SK-N-SH (cell line): ENCODE measurements around the gene FA2H. TPM values are rescaled to one million over a fixed set of nuclear protein-coding genes. Genes with fewer than 3 reads are reported as not detected.

Experiments used
- CTCF ChIA-PET: fragments of 300-600, 350-600 bp; formaldehyde crosslinking; extraction: SDS; loops from one replicate; lab custom pipeline; 2021; lab: Yijun Ruan, JAX
- POLR2A ChIA-PET: fragments of 350-600 bp; sonication (Branson Sonifier 250); formaldehyde crosslinking; extraction: SDS; loops from one replicate; lab custom pipeline; 2020; ENCODE audit warnings: antibody characterized with exemption, inconsistent platforms; lab: Yijun Ruan, JAX
- DNase-seq: peaks from one replicate; pipeline ENCODE4 v3.0.0; 2012
- H2AFZ ChIP-seq: fragments of 200-600 bp; sonication (generic); 2 replicates; pipeline ENCODE4 v1.8.1; 2016; ENCODE audit warnings: antibody characterized with exemption, mild to moderate bottlenecking, low read depth
- H3F3A ChIP-seq: fragments of 200-600 bp; sonication (generic); replicated peaks from 2 replicates; pipeline ENCODE3; 2016; ENCODE audit warnings: antibody characterized with exemption, mild to moderate bottlenecking; ENCODE audit not compliant: insufficient read depth
- H3K27ac ChIP-seq, 2 experiments: fragments of 200-500 bp in 1 of 2; fragments of 200-600 bp in 1 of 2; sonication (Bioruptor generic) in 1 of 2; sonication (generic), shearing (Covaris generic) in 1 of 2; 2 replicates each; pipeline versions ENCODE4 v1.5.1 to v1.6.1; 2014 to 2016; ENCODE audit warnings: low read depth in 2 of 2, inconsistent platforms in 1 of 2, low read length in 1 of 2, mild to moderate bottlenecking in 1 of 2, mixed read lengths in 1 of 2
- H3K27me3 ChIP-seq: fragments of 200-600 bp; sonication (generic), shearing (Covaris generic); 2 replicates; pipeline ENCODE4 v1.6.1; 2016; ENCODE audit warnings: mixed run types; ENCODE audit not compliant: insufficient read depth
- H3K36me3 ChIP-seq, 2 experiments: fragments of 200-500 bp in 1 of 2; fragments of 200-600 bp in 1 of 2; sonication (Bioruptor generic) in 1 of 2; sonication (generic) in 1 of 2; replicated peaks in 1 of 2; 2 replicates each; pipeline versions ENCODE3 to v1.5.1; 2014 to 2016; ENCODE audit warnings: low read length in 1 of 2, mild to moderate bottlenecking in 1 of 2; ENCODE audit not compliant: insufficient read depth in 2 of 2, control insufficient read depth in 1 of 2
- H3K4me1 ChIP-seq, 2 experiments: fragments of 200-500 bp in 1 of 2; fragments of 200-600 bp in 1 of 2; sonication (Bioruptor generic) in 1 of 2; sonication (generic), shearing (Covaris generic) in 1 of 2; 2 replicates each; pipeline versions ENCODE4 v1.5.1 to v1.6.1; 2014 to 2016; ENCODE audit warnings: low read depth in 1 of 2, low read length in 1 of 2, mixed run types in 1 of 2; ENCODE audit not compliant: insufficient read depth in 2 of 2, control insufficient read depth in 1 of 2
- H3K4me2 ChIP-seq: fragments of 200-600 bp; sonication (generic), shearing (Covaris generic); 2 replicates; pipeline ENCODE4 v1.6.1; 2017; ENCODE audit warnings: mixed run types
- H3K4me3 ChIP-seq, 2 experiments: fragments of 200-500 bp in 1 of 2; fragments of 200-600 bp in 1 of 2; sonication (Bioruptor generic) in 1 of 2; sonication (generic), shearing (Covaris generic) in 1 of 2; 2 replicates each; pipeline versions ENCODE4 v1.5.1 to v1.8.1; 2014 to 2016; ENCODE audit warnings: low read depth in 2 of 2, inconsistent platforms in 1 of 2, low read length in 1 of 2, mild to moderate bottlenecking in 1 of 2, mixed read lengths in 1 of 2, moderate library complexity in 1 of 2
- H3K79me2 ChIP-seq: fragments of 200-600 bp; sonication (generic); 2 replicates; pipeline ENCODE4 v1.8.1; 2017; ENCODE audit warnings: mild to moderate bottlenecking; ENCODE audit not compliant: insufficient read depth
- H3K9ac ChIP-seq: fragments of 200-600 bp; sonication (generic); 2 replicates; pipeline ENCODE4 v1.6.1; 2017; ENCODE audit warnings: mixed run types
- H3K9me2 ChIP-seq: fragments of 200-600 bp; sonication (generic); 2 replicates; pipeline ENCODE4 v1.6.1; 2017; ENCODE audit warnings: mixed run types
- H3K9me3 ChIP-seq: fragments of 200-600 bp; sonication (generic); 2 replicates; pipeline ENCODE4 v1.6.1; 2017; ENCODE audit warnings: mixed run types, mild to moderate bottlenecking, moderate library complexity
- H4K20me1 ChIP-seq: fragments of 200-600 bp; sonication (generic); 2 replicates; pipeline ENCODE4 v1.6.1; 2017; ENCODE audit warnings: mild to moderate bottlenecking, mixed run types; ENCODE audit not compliant: insufficient read depth
- EP300 ChIP-seq, 2 experiments: IDR thresholded peaks; 2 replicates each; pipeline versions ENCODE4 v1.4.0 to v1.6.1; 2012; ENCODE audit warnings: borderline replicate concordance in 1 of 2, low read depth in 1 of 2, low read length in 1 of 2
- FOSL2 ChIP-seq: IDR thresholded peaks from 2 replicates; pipeline ENCODE4 v1.4.0; 2012; ENCODE audit warnings: low read depth, mild to moderate bottlenecking, moderate library complexity, borderline replicate concordance
- FOXM1 ChIP-seq: IDR thresholded peaks from 2 replicates; pipeline ENCODE4 v1.4.0; 2012; ENCODE audit warnings: low read depth, mild to moderate bottlenecking
- GATA2 ChIP-seq: sonication (generic); formaldehyde crosslinking; IDR thresholded peaks from 2 replicates; pipeline ENCODE4 v1.5.0; 2020; ENCODE audit warnings: mild to moderate bottlenecking, missing genetic modification reagents
- JUND ChIP-seq: IDR thresholded peaks from 2 replicates; pipeline ENCODE4 v1.4.0; 2012
- MEF2A ChIP-seq: IDR thresholded peaks from 2 replicates; pipeline ENCODE4 v1.4.0; 2012; ENCODE audit warnings: low read depth, borderline replicate concordance
- NRF1 ChIP-seq: IDR thresholded peaks from 2 replicates; pipeline ENCODE4 v1.6.1; 2012; ENCODE audit warnings: low read depth, mild to moderate bottlenecking, low read length
- POLR2AphosphoS5 ChIP-seq: IDR thresholded peaks from 2 replicates; pipeline ENCODE4 v1.6.1; 2012; ENCODE audit warnings: low read depth, low read length
- RAD21 ChIP-seq: IDR thresholded peaks from 2 replicates; pipeline ENCODE4 v1.6.1; 2012; ENCODE audit warnings: mild to moderate bottlenecking, low read length
- RFX5 ChIP-seq: IDR thresholded peaks from 2 replicates; pipeline ENCODE4 v1.6.1; 2012; ENCODE audit warnings: mild to moderate bottlenecking, improper control_type of control experiment, low read length
- SIN3A ChIP-seq: IDR thresholded peaks from 2 replicates; pipeline ENCODE4 v1.6.1; 2012; ENCODE audit warnings: low read depth, mild to moderate bottlenecking, low read length, moderate library complexity, borderline replicate concordance
- SMC3 ChIP-seq: IDR thresholded peaks from 2 replicates; pipeline ENCODE4 v1.6.1; 2012; ENCODE audit warnings: low read depth, low read length, improper control_type of control experiment
- TAF1 ChIP-seq: IDR thresholded peaks from 2 replicates; pipeline ENCODE4 v1.6.1; 2012; ENCODE audit warnings: low read depth, mild to moderate bottlenecking, low read length, moderate library complexity, borderline replicate concordance
- TEAD4 ChIP-seq: IDR thresholded peaks from 2 replicates; pipeline ENCODE4 v1.4.0; 2012; ENCODE audit warnings: mild to moderate bottlenecking, borderline replicate concordance; ENCODE audit not compliant: insufficient read depth
- WGBS: methylation state at CpG from one replicate; pipeline ENCODE4 v1.1.6; 2017; ENCODE audit warnings: low lambda C conversion rate; 5-methylcytosine and 5-hydroxymethylcytosine counted together
- polyA plus RNA-seq, 3 experiments: library from polyadenylated mRNA; depleted of rRNA; stranded (reverse); fragments of >200 nt; gene quantifications; 2 replicates each; pipeline ENCODE4 v1.2.3, GENCODE V29; 2012
- TF ChIP-seq, protein P1 (sequence below): IDR thresholded peaks from 2 replicates; pipeline ENCODE4; 2012
- TF ChIP-seq, protein P2 (sequence below): fragments of 200-600 bp; sonication (generic); IDR thresholded peaks from 2 replicates; pipeline ENCODE4 v1.6.1; 2017; ENCODE audit warnings: antibody characterized with exemption, mild to moderate bottlenecking, moderate library complexity

Gene FA2H
- polyA plus RNA-seq, 1 of the 3 experiments (the other 2 are of a cell fraction), result not detected

DNA sequence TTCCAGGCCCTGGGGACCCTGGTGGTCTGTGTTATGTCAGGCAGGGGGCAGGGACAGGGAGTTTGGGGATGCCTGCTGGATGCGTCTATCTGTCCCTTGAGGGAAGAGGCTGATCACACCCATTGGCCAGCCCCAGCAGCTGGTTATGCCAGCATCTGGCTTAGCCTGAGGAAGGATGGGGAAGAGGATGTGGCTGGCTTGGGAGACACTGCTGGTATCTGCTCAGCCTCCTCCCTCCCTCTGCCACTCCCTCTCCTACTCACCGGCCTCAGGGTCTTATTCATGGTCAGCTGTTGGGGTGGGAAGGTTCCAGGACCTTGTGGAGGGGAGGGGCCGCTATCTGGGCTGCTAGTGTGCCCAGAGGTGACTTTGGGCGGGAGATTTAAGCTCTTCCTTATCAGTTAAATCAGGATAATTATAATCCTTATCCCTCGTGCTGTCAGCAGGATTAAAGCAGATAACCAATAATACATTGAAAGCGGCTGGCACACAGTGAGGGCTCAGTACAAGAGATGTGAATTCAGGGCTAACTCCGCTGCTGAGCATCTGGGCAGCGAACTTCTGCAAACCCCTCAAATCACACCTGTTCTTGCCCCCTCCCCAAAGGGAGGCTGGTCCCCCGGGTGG, 38.0 kb downstream of the FA2H start:
- Histone ChIP-seq H3F3A (no peaks in the 10 kb centered on the region), H3K9me2 (no peaks in the 10 kb centered on the region), H2AFZ (no peak overlapping the region), H3K4me2 (no peak overlapping the region), H3K4me3 (no peak overlapping the region), H3K79me2 (no peaks in the 10 kb centered on the region), H3K9ac (no peak overlapping the region), H3K4me1 (peaks cover 0 to 11% of the 10 kb centered on the region in 2 experiments; a peak in 1 of 4 replicates), H3K9me3 (no peaks in the 10 kb centered on the region), H3K36me3 (no peaks in the 10 kb centered on the region), H4K20me1 (no peaks in the 10 kb centered on the region), H3K27me3 (no peaks in the 10 kb centered on the region), H3K27ac (no peak overlapping the region)
- 51% methylated on average over 8 of the region's 9 CpGs for WGBS
- TF ChIP-seq GATA2 (CRISPR knock-in tag) (peak; percentile 35; the same call in 1 of the 2 replicates), POLR2AphosphoS5 (no peak), NRF1 (no peak), TEAD4 (no peak)
- DNase-seq, result peak; percentile 70
- CTCF ChIA-PET, result interaction anchor here (0.8 to 1.0 kb wide), 4 partner anchors 10 to 127 kb away, joined by 3 to 4 read pairs (median 4); no protein-coding TSS in a partner anchor
- POLR2A ChIA-PET, result no interaction called here

DNA sequence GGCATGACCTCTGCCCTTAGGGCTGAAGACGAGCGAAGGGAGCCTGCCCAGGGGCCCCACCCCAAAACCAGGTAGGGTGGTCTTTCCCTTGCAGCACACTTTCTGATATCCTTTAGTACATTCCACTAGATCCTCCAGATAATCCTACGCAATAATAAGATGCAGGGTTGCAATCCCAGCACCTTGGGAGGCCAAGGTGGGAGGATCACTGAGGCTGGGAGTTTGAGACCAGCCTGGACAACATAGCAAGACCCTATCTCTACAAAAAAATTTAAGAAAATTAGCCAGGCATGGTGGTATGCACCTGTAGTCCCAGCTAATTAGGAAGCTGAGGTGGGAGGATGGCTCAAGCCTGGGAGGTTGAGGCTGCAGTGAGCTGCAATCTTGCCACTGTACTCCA, 39.1 kb downstream of the FA2H start:
- no peaks in the 10 kb centered on the region for H3K79me2 ChIP-seq
- H4K20me1 ChIP-seq, result no peaks in the 10 kb centered on the region
- no peak overlapping the region for H3K4me3 ChIP-seq
- H3K4me1 ChIP-seq, result peaks cover 0 to 11% of the 10 kb centered on the region in 2 experiments; a peak in 1 of 4 replicates
- ChIA-PET CTCF (interaction anchor here (0.8 to 1.7 kb wide), 3 partner anchors 9 to 78 kb away, joined by 3 to 6 read pairs (median 4); no protein-coding TSS in a partner anchor), POLR2A (no interaction called here)
- TF ChIP-seq TAF1 (no peak), JUND (no peak), FOXM1 (no peak), POLR2AphosphoS5 (no peak), EP300 (IDR thresholded peaks at IDR 0.05; ENCODE audit: borderline replicate concordance in 1 of 2, low read depth in 1 of 2, low read length in 1 of 2) (no peak)
- H3K4me2 ChIP-seq, result no peak overlapping the region
- DNase-seq, result no peak
- no peaks in the 10 kb centered on the region for H3K36me3 ChIP-seq
- H3K9me2 ChIP-seq, result no peaks in the 10 kb centered on the region
- 77% methylated on average over 3 of the region's 3 CpGs for WGBS
- no peak overlapping the region for H3K27ac ChIP-seq
- H3K9me3 ChIP-seq, result no peaks in the 10 kb centered on the region
- no peaks in the 10 kb centered on the region for H3F3A ChIP-seq
- H2AFZ ChIP-seq, result no peak overlapping the region
- H3K9ac ChIP-seq, result no peak overlapping the region
- H3K27me3 ChIP-seq, result no peaks in the 10 kb centered on the region

DNA sequence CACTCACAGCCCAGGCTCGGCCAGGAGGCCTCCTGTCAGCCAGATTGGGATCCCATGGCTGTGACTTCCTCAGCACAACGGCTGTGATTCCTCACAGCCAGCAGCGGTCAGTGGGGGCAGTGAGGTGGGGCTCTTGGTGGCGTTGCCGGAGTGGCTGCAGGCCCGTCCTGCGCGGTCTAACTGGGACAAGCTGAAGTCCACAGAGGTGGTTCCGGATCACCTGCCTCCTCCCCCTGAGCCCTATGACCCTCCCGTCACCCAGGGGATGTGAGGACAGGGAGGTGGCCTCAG, 39.5 kb downstream of the FA2H start:
- 85% methylated on average over 9 of the region's 10 CpGs for WGBS
- TF ChIP-seq, protein P1, sequence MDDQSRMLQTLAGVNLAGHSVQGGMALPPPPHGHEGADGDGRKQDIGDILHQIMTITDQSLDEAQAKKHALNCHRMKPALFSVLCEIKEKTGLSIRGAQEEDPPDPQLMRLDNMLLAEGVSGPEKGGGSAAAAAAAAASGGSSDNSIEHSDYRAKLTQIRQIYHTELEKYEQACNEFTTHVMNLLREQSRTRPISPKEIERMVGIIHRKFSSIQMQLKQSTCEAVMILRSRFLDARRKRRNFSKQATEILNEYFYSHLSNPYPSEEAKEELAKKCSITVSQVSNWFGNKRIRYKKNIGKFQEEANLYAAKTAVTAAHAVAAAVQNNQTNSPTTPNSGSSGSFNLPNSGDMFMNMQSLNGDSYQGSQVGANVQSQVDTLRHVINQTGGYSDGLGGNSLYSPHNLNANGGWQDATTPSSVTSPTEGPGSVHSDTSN, result no peak
- TF ChIP-seq, protein P2, sequence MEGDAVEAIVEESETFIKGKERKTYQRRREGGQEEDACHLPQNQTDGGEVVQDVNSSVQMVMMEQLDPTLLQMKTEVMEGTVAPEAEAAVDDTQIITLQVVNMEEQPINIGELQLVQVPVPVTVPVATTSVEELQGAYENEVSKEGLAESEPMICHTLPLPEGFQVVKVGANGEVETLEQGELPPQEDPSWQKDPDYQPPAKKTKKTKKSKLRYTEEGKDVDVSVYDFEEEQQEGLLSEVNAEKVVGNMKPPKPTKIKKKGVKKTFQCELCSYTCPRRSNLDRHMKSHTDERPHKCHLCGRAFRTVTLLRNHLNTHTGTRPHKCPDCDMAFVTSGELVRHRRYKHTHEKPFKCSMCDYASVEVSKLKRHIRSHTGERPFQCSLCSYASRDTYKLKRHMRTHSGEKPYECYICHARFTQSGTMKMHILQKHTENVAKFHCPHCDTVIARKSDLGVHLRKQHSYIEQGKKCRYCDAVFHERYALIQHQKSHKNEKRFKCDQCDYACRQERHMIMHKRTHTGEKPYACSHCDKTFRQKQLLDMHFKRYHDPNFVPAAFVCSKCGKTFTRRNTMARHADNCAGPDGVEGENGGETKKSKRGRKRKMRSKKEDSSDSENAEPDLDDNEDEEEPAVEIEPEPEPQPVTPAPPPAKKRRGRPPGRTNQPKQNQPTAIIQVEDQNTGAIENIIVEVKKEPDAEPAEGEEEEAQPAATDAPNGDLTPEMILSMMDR, result no peak
- TF ChIP-seq FOSL2 (no peak), SIN3A (no peak), SMC3 (no peak), RFX5 (no peak), MEF2A (no peak), EP300 (IDR thresholded peaks at IDR 0.05; ENCODE audit: borderline replicate concordance in 1 of 2, low read depth in 1 of 2, low read length in 1 of 2) (no peak), RAD21 (no peak)

More for the DNA sequence above, 39.5 kb downstream of the FA2H start:
- Histone ChIP-seq H3K79me2 (no peaks in the 10 kb centered on the region), H3K9ac (no peak overlapping the region), H3K9me2 (no peaks in the 10 kb centered on the region), H3K4me2 (no peak overlapping the region), H3K9me3 (no peaks in the 10 kb centered on the region), H3K27ac (no peak overlapping the region), H3K4me1 (peaks cover 0 to 14% of the 10 kb centered on the region in 2 experiments; a peak in 1 of 4 replicates), H3K36me3 (no peaks in the 10 kb centered on the region), H3K4me3 (no peak overlapping the region), H4K20me1 (no peaks in the 10 kb centered on the region), H3F3A (no peaks in the 10 kb centered on the region), H2AFZ (no peak overlapping the region), H3K27me3 (no peaks in the 10 kb centered on the region)
- POLR2A ChIA-PET, result no interaction called here
- no peak for DNase-seq
- CTCF ChIA-PET, result interaction anchor here (1.7 to 1.8 kb wide), 2 partner anchors 78 to 128 kb away, joined by 6 to 8 read pairs; no protein-coding TSS in a partner anchor
